Measurements from ENCODE around the gene SERTAD4.

The SERTAD4 gene

GRCh38 chr1:210250665-210250997, 18.0 kb downstream of the SERTAD4 start:
- peak overlapping the region; percentile 48 for H3K4me3 ChIP-seq (ENCODE audit: low read length)
- TF ChIP-seq CTCF (conservative IDR thresholded peaks at IDR 0.05; ENCODE audit: low read depth, low read length), result no peak
- no peak for DNase-seq (ENCODE audit: low read depth)

- peak overlapping the region; percentile 48 for H3K4me3 ChIP-seq (ENCODE audit: low read length)
- DNase-seq (ENCODE audit: low read depth), result no peak
- TF ChIP-seq CTCF (conservative IDR thresholded peaks at IDR 0.05; ENCODE audit: low read depth, low read length), result no peak
Measured at GRCh38 chr1:210250998-210251679, 18.5 kb downstream of the SERTAD4 start.

GRCh38 chr1:210251680-210252490, 19.3 kb downstream of the SERTAD4 start:
- no peak for TF ChIP-seq CTCF (conservative IDR thresholded peaks at IDR 0.05; ENCODE audit: low read depth, low read length)
- no peak for DNase-seq (ENCODE audit: low read depth)
- peak overlapping the region; percentile 48 for H3K4me3 ChIP-seq (ENCODE audit: low read length)

GRCh38 chr1:210252621-210253051, 20.0 kb downstream of the SERTAD4 start:
- no peak for DNase-seq (ENCODE audit: low read depth)
- no peak overlapping the region for H3K4me3 ChIP-seq (ENCODE audit: low read length)
- no peak for TF ChIP-seq CTCF (conservative IDR thresholded peaks at IDR 0.05; ENCODE audit: low read depth, low read length)

- no peak for TF ChIP-seq CTCF (conservative IDR thresholded peaks at IDR 0.05; ENCODE audit: low read depth, low read length)
- no peak for DNase-seq (ENCODE audit: low read depth)
- no peak overlapping the region for H3K4me3 ChIP-seq (ENCODE audit: low read length)
Measured at GRCh38 chr1:210254298-210254697, 21.7 kb downstream of the SERTAD4 start.

- DNase-seq (ENCODE audit: low read depth), result no peak
- no peak overlapping the region for H3K4me3 ChIP-seq (ENCODE audit: low read length)
- TF ChIP-seq CTCF (conservative IDR thresholded peaks at IDR 0.05; ENCODE audit: low read depth, low read length), result no peak
Measured at GRCh38 chr1:210257698-210258529, 25.3 kb downstream of the SERTAD4 start.
